ENCODE results near the gene DUSP9.

DNA sequence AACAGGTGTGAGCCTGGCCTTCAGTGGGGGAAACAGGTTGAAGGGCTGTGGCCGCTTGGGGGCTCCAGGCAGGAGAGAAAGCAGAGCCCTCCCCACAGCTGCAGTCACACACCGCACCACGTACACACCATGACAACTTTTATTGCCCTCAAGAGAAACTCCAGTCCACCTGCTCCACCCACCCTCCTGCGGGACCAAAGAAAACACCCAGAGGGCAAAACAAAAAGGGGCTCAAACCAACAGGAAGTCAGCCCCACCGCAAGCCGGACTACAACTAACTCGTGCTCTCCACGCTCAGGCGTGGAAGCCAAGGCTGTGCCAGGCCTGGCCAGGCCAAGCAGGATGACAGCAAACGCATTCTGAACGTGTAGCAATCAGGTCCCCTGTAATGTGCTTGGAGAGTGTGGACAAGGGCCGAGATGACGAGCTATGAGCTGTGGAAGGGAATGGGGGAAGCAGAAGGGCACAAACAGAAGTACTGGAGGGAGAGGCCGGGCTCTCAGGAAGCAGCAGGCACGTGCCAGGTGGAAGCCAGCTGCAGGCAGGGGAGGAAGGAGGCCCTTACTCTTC lies 53.5 kb downstream of the DUSP9 start:
- no peak for TF ChIP-seq ZNF610 (tag by site-specific recombination; IDR thresholded peaks at IDR 0.05; ENCODE audit: borderline replicate concordance)
- TF ChIP-seq, protein P1, sequence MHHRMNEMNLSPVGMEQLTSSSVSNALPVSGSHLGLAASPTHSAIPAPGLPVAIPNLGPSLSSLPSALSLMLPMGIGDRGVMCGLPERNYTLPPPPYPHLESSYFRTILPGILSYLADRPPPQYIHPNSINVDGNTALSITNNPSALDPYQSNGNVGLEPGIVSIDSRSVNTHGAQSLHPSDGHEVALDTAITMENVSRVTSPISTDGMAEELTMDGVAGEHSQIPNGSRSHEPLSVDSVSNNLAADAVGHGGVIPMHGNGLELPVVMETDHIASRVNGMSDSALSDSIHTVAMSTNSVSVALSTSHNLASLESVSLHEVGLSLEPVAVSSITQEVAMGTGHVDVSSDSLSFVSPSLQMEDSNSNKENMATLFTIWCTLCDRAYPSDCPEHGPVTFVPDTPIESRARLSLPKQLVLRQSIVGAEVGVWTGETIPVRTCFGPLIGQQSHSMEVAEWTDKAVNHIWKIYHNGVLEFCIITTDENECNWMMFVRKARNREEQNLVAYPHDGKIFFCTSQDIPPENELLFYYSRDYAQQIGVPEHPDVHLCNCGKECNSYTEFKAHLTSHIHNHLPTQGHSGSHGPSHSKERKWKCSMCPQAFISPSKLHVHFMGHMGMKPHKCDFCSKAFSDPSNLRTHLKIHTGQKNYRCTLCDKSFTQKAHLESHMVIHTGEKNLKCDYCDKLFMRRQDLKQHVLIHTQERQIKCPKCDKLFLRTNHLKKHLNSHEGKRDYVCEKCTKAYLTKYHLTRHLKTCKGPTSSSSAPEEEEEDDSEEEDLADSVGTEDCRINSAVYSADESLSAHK (tag by site-specific recombination; IDR thresholded peaks at IDR 0.05) = no peak
- no peak for TF ChIP-seq ZNF19 (tag by site-specific recombination; IDR thresholded peaks at IDR 0.05; ENCODE audit: low read depth)
- TF ChIP-seq, protein P2, sequence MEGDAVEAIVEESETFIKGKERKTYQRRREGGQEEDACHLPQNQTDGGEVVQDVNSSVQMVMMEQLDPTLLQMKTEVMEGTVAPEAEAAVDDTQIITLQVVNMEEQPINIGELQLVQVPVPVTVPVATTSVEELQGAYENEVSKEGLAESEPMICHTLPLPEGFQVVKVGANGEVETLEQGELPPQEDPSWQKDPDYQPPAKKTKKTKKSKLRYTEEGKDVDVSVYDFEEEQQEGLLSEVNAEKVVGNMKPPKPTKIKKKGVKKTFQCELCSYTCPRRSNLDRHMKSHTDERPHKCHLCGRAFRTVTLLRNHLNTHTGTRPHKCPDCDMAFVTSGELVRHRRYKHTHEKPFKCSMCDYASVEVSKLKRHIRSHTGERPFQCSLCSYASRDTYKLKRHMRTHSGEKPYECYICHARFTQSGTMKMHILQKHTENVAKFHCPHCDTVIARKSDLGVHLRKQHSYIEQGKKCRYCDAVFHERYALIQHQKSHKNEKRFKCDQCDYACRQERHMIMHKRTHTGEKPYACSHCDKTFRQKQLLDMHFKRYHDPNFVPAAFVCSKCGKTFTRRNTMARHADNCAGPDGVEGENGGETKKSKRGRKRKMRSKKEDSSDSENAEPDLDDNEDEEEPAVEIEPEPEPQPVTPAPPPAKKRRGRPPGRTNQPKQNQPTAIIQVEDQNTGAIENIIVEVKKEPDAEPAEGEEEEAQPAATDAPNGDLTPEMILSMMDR (tag by site-specific recombination; IDR thresholded peaks at IDR 0.05) = no peak
- TF ChIP-seq, protein P3, sequence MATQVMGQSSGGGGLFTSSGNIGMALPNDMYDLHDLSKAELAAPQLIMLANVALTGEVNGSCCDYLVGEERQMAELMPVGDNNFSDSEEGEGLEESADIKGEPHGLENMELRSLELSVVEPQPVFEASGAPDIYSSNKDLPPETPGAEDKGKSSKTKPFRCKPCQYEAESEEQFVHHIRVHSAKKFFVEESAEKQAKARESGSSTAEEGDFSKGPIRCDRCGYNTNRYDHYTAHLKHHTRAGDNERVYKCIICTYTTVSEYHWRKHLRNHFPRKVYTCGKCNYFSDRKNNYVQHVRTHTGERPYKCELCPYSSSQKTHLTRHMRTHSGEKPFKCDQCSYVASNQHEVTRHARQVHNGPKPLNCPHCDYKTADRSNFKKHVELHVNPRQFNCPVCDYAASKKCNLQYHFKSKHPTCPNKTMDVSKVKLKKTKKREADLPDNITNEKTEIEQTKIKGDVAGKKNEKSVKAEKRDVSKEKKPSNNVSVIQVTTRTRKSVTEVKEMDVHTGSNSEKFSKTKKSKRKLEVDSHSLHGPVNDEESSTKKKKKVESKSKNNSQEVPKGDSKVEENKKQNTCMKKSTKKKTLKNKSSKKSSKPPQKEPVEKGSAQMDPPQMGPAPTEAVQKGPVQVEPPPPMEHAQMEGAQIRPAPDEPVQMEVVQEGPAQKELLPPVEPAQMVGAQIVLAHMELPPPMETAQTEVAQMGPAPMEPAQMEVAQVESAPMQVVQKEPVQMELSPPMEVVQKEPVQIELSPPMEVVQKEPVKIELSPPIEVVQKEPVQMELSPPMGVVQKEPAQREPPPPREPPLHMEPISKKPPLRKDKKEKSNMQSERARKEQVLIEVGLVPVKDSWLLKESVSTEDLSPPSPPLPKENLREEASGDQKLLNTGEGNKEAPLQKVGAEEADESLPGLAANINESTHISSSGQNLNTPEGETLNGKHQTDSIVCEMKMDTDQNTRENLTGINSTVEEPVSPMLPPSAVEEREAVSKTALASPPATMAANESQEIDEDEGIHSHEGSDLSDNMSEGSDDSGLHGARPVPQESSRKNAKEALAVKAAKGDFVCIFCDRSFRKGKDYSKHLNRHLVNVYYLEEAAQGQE (tag by site-specific recombination; IDR thresholded peaks at IDR 0.05) = no peak
- no peak for TF ChIP-seq ZNF777 (tag by site-specific recombination; IDR thresholded peaks at IDR 0.05; ENCODE audit: borderline replicate concordance)
- TF ChIP-seq SP2 (tag by site-specific recombination; IDR thresholded peaks at IDR 0.05) = 0 out of 2 replicates have a peak, but pooled peaks have one; percentile 7
- no peak for TF ChIP-seq ZFHX2 (tag by site-specific recombination; conservative IDR thresholded peaks at IDR 0.05)
- TF ChIP-seq ZNF785 (tag by site-specific recombination; IDR thresholded peaks at IDR 0.05) = no peak
- TF ChIP-seq, protein P4, sequence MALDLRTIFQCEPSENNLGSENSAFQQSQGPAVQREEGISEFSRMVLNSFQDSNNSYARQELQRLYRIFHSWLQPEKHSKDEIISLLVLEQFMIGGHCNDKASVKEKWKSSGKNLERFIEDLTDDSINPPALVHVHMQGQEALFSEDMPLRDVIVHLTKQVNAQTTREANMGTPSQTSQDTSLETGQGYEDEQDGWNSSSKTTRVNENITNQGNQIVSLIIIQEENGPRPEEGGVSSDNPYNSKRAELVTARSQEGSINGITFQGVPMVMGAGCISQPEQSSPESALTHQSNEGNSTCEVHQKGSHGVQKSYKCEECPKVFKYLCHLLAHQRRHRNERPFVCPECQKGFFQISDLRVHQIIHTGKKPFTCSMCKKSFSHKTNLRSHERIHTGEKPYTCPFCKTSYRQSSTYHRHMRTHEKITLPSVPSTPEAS (tag by site-specific recombination; IDR thresholded peaks at IDR 0.05) = no peak
- no peak for TF ChIP-seq ZEB2 (tag by site-specific recombination; IDR thresholded peaks at IDR 0.05)
- no peak for TF ChIP-seq YY1 (tag by site-specific recombination; IDR thresholded peaks at IDR 0.05)
- no peak for TF ChIP-seq ZNF155 (tag by site-specific recombination; IDR thresholded peaks at IDR 0.05)

Data from HEK293 (cell line).